WTC11 (cell line): ENCODE data around the gene NAGLU.

Experiments used
- ESRRA ChIP-seq: sonication (generic); formaldehyde crosslinking; IDR thresholded peaks from 2 replicates; pipeline ENCODE4 v1.8.1; 2022; ENCODE audit warnings: mild to moderate bottlenecking, missing genetic modification reagents, borderline replicate concordance
- GABPB1 ChIP-seq: sonication (generic); formaldehyde crosslinking; IDR thresholded peaks from 2 replicates; pipeline ENCODE4 v1.8.1; 2023; ENCODE audit warnings: mild to moderate bottlenecking, missing genetic modification reagents
- NR1H2 ChIP-seq: sonication (generic); formaldehyde crosslinking; IDR thresholded peaks from 2 replicates; pipeline ENCODE4 v1.9.0; 2021; ENCODE audit warnings: mild to moderate bottlenecking, moderate library complexity, missing genetic modification reagents
- TF ChIP-seq, protein P1 (sequence below): fragments of 200-600 bp; IDR thresholded peaks from 2 replicates; pipeline ENCODE4 v1.8.0; 2022; ENCODE audit warnings: antibody characterized with exemption
- TF ChIP-seq, protein P2 (sequence below): fragments of 250-450 bp; sonication (Bioruptor Pico); IDR thresholded peaks from 2 replicates; pipeline ENCODE4 v1.9.0; 2021; ENCODE audit warnings: mild to moderate bottlenecking

DNA sequence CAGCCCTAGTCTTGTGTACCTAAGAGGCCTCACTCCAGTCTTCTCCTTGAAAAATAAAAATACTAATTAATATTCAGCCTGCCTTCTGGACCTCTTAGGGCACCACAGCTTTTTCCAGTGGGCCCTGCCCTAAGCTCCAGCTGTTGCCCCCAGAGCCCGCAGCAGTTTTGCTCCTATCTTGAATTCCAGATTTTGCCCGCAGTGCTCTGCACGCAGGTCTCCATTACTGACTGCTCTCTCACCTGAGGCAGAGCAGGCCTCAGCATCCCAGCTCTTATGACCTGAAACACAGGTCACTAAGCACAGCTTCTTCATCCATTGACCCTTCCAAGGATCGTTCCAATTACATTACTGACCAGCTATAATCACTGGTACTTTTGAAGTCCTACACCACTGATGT lies 28.4 kb upstream of the NAGLU start:
- TF ChIP-seq, protein P1, sequence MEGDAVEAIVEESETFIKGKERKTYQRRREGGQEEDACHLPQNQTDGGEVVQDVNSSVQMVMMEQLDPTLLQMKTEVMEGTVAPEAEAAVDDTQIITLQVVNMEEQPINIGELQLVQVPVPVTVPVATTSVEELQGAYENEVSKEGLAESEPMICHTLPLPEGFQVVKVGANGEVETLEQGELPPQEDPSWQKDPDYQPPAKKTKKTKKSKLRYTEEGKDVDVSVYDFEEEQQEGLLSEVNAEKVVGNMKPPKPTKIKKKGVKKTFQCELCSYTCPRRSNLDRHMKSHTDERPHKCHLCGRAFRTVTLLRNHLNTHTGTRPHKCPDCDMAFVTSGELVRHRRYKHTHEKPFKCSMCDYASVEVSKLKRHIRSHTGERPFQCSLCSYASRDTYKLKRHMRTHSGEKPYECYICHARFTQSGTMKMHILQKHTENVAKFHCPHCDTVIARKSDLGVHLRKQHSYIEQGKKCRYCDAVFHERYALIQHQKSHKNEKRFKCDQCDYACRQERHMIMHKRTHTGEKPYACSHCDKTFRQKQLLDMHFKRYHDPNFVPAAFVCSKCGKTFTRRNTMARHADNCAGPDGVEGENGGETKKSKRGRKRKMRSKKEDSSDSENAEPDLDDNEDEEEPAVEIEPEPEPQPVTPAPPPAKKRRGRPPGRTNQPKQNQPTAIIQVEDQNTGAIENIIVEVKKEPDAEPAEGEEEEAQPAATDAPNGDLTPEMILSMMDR: no peak
- no peak for TF ChIP-seq GABPB1 (CRISPR knock-in tag)
- no peak for TF ChIP-seq ESRRA (CRISPR knock-in tag)
- TF ChIP-seq NR1H2 (CRISPR knock-in tag): no peak
- TF ChIP-seq, protein P2, sequence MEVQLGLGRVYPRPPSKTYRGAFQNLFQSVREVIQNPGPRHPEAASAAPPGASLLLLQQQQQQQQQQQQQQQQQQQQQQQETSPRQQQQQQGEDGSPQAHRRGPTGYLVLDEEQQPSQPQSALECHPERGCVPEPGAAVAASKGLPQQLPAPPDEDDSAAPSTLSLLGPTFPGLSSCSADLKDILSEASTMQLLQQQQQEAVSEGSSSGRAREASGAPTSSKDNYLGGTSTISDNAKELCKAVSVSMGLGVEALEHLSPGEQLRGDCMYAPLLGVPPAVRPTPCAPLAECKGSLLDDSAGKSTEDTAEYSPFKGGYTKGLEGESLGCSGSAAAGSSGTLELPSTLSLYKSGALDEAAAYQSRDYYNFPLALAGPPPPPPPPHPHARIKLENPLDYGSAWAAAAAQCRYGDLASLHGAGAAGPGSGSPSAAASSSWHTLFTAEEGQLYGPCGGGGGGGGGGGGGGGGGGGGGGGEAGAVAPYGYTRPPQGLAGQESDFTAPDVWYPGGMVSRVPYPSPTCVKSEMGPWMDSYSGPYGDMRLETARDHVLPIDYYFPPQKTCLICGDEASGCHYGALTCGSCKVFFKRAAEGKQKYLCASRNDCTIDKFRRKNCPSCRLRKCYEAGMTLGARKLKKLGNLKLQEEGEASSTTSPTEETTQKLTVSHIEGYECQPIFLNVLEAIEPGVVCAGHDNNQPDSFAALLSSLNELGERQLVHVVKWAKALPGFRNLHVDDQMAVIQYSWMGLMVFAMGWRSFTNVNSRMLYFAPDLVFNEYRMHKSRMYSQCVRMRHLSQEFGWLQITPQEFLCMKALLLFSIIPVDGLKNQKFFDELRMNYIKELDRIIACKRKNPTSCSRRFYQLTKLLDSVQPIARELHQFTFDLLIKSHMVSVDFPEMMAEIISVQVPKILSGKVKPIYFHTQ: no peak
